ENCODE measurements around the gene REEP1. TPM values are rescaled to one million over a fixed set of nuclear protein-coding genes. Genes with fewer than 3 reads are reported as not detected.

The REEP1 gene
- total and polyA plus RNA-seq, 2 of the 4 experiments (the other 2 are of a cell fraction), result under 0.01 to 0.03 TPM

- H2BK120ac ChIP-seq (ENCODE audit: low read depth, low read length), result no peak overlapping the region
- WGBS, 2 experiments (ENCODE audit: extremely low coverage in 2 of 2, insufficient read length in 1 of 2), result no CpG with 5 or more reads among the region's 2 CpGs
- H4K8ac ChIP-seq (ENCODE audit: low read depth in 2 of 2, low read length in 2 of 2), result no peak overlapping the region
- no peak overlapping the region for H3K56ac ChIP-seq (ENCODE audit: extremely low read depth, insufficient read depth, low read length)
- no peak overlapping the region for H3K14ac ChIP-seq (replicated peaks; ENCODE audit: low read depth, low read length)
- in situ Hi-C loops (cut with MboI; ENCODE audit: low sequenced_read_pairs), result no loop called here
- H3K4me2 ChIP-seq (ENCODE audit: low read depth, low read length), result no peak overlapping the region
- ATAC-seq (ENCODE audit: low read depth) (no peak), DNase-seq (no peak)
- no peak overlapping the region for H3K27ac ChIP-seq (ENCODE audit: insufficient read depth, low read length)
- no peak overlapping the region for H3K23ac ChIP-seq (ENCODE audit: low read depth, low read length)
- H3K9me1 ChIP-seq (ENCODE audit: insufficient read depth, low read length), result no peaks in the 10 kb centered on the region
- no peak overlapping the region for H2BK20ac ChIP-seq (ENCODE audit: low read depth, low read length)
- H3K79me1 ChIP-seq (ENCODE audit: low read depth in 1 of 2, low read length in 2 of 2), result no peaks in the 10 kb centered on the region
- H2BK5ac ChIP-seq (ENCODE audit: low read depth, low read length, poor library complexity, severe bottlenecking), result no peak overlapping the region
- no peak overlapping the region for H2AFZ ChIP-seq (replicated peaks; ENCODE audit: low read length, poor library complexity)
- dilution Hi-C loops (cut with HindIII; ENCODE audit: low sequenced_read_pairs, unreplicated experiment), result no loop called here
- no peak overlapping the region for H3K18ac ChIP-seq (ENCODE audit: low read depth, low read length)
- intact Hi-C loops (cut with micrococcal nuclease), result loop anchor here (10.0 kb wide), 1 partner anchor 84 kb away; no protein-coding TSS in a partner anchor
- H3K4me3 ChIP-seq (ENCODE audit: insufficient read depth, low read depth, low read length), result no peak overlapping the region
- H3K4me1 ChIP-seq (ENCODE audit: control insufficient read depth, insufficient read depth, low read length), result no peaks in the 10 kb centered on the region
- H3K9ac ChIP-seq (ENCODE audit: low read depth, low read length), result no peak overlapping the region
- H2AK9ac ChIP-seq (replicated peaks; ENCODE audit: low read depth, low read length, poor library complexity), result no peak overlapping the region
- H3K9me3 ChIP-seq (ENCODE audit: control insufficient read depth, insufficient read depth, low read length), result no peaks in the 10 kb centered on the region
- CTCF ChIA-PET, result no interaction called here
- no peaks in the 10 kb centered on the region for H4K20me1 ChIP-seq (ENCODE audit: insufficient read depth, low read length)
- peaks cover 14% of the 10 kb centered on the region for H3K27me3 ChIP-seq (ENCODE audit: control insufficient read depth, insufficient read depth, low read length)
- no peaks in the 10 kb centered on the region for H3K36me3 ChIP-seq (ENCODE audit: control insufficient read depth, insufficient read depth, low read length)
- no peak overlapping the region for H4K5ac ChIP-seq (ENCODE audit: low read depth, low read length)
- TF ChIP-seq RAD21 (IDR thresholded peaks at IDR 0.05; ENCODE audit: low read length) (no peak), USF2 (IDR thresholded peaks at IDR 0.05; ENCODE audit: low read depth, low read length) (no peak)
- no peak overlapping the region for H2BK15ac ChIP-seq (ENCODE audit: low read depth, low read length)
- no peak overlapping the region for H4K91ac ChIP-seq (ENCODE audit: insufficient read depth, low read depth, low read length)
- no peak overlapping the region for H3K4ac ChIP-seq (ENCODE audit: low read depth, low read length)
- H2AK5ac ChIP-seq (ENCODE audit: low read depth, low read length), result no peak overlapping the region
- no TSS peak for BruUV-seq (replicated peaks)
- POLR2A ChIA-PET (ENCODE audit: unreplicated experiment), result no interaction called here
Observed at GRCh38 chr2:86260978-86261377, 76.4 kb downstream of the REEP1 start.

Data from IMR-90 (cell line).